ENCODE results near the gene SDF4.

GRCh38 chr1:1191734-1192133, 40.1 kb downstream of the SDF4 start:
- TF ChIP-seq, protein P1, sequence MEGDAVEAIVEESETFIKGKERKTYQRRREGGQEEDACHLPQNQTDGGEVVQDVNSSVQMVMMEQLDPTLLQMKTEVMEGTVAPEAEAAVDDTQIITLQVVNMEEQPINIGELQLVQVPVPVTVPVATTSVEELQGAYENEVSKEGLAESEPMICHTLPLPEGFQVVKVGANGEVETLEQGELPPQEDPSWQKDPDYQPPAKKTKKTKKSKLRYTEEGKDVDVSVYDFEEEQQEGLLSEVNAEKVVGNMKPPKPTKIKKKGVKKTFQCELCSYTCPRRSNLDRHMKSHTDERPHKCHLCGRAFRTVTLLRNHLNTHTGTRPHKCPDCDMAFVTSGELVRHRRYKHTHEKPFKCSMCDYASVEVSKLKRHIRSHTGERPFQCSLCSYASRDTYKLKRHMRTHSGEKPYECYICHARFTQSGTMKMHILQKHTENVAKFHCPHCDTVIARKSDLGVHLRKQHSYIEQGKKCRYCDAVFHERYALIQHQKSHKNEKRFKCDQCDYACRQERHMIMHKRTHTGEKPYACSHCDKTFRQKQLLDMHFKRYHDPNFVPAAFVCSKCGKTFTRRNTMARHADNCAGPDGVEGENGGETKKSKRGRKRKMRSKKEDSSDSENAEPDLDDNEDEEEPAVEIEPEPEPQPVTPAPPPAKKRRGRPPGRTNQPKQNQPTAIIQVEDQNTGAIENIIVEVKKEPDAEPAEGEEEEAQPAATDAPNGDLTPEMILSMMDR (IDR thresholded peaks at IDR 0.05) = no peak
- no peak for TF ChIP-seq EP300 (IDR thresholded peaks at IDR 0.05)

Data from suprapubic skin (tissue), 3 donors.